ENCODE results near the gene GUCD1. TPM values are rescaled to one million over a fixed set of nuclear protein-coding genes. Genes with fewer than 3 reads are reported as not detected.
A peak's percentile ranks its signal among the peaks of the same experiment; 100 is the strongest.

GUCD1 gene
- total RNA-seq, 1 donor: 166 TPM

DNA sequence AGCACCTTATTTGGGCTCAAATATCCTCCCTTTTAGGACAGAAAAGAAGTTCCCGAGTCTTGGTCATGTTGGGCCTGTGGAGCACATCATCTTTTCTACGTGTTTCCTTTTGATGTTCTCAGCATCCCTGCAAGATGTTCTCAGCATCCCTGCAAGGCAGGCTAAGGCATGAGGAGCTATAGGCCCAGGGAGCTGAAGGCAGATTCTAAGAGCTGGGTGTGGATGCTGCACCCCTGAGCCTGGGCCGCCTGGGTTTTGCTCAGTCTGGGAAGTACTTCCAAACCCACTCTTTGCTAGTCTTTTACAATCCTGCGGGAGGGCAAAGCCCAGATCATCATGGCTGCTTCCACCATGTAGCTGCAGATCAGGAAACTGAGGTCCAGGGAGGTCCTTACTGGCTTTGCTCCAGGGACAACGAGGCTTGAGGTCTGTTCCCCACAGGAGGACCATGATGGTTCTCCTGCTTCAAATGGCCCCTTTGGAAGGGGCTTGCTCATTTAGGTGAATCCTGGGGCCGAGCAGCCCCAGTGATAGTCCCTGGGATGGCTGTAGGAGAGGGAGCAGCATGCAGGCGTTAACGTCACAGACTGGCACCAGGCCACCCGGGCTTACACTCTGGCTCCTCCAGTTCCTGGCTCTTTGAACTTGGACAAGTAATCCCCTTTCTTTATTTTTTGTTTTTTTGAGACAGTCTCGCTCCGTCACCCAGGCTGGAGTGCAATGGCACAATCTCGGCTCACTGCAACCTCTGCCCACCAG is 27.3 kb upstream of the GUCD1 start:
- no peak for DNase-seq (ENCODE audit: low read depth)
- TF ChIP-seq, protein P1, sequence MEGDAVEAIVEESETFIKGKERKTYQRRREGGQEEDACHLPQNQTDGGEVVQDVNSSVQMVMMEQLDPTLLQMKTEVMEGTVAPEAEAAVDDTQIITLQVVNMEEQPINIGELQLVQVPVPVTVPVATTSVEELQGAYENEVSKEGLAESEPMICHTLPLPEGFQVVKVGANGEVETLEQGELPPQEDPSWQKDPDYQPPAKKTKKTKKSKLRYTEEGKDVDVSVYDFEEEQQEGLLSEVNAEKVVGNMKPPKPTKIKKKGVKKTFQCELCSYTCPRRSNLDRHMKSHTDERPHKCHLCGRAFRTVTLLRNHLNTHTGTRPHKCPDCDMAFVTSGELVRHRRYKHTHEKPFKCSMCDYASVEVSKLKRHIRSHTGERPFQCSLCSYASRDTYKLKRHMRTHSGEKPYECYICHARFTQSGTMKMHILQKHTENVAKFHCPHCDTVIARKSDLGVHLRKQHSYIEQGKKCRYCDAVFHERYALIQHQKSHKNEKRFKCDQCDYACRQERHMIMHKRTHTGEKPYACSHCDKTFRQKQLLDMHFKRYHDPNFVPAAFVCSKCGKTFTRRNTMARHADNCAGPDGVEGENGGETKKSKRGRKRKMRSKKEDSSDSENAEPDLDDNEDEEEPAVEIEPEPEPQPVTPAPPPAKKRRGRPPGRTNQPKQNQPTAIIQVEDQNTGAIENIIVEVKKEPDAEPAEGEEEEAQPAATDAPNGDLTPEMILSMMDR (IDR thresholded peaks at IDR 0.05; ENCODE audit: insufficient read depth, low read depth, low read length): no peak
- no peak overlapping the region for H3K4me3 ChIP-seq (ENCODE audit: low read depth, low read length)

DNA sequence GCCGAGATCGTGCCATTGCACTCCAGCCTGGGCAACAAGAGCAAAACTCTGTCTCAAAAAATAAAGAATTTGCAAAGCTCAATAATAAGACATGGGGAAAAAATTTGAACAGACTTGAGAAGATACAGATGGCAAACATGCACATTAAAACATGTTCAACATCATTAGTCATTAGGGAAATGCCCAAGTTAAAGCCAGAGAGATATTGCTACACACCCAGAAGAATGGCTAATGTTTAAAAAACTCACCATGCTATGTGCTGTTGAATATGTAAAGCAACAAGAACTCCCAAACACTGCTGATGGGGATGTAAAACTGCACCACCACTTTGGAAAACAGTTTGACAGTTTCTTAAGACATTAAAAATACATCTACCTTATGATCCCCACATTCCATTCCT is 25.3 kb upstream of the GUCD1 start:
- DNase-seq (ENCODE audit: low read depth): peak; percentile 94
- TF ChIP-seq, protein P1 (IDR thresholded peaks at IDR 0.05; ENCODE audit: insufficient read depth, low read depth, low read length): no peak

DNA sequence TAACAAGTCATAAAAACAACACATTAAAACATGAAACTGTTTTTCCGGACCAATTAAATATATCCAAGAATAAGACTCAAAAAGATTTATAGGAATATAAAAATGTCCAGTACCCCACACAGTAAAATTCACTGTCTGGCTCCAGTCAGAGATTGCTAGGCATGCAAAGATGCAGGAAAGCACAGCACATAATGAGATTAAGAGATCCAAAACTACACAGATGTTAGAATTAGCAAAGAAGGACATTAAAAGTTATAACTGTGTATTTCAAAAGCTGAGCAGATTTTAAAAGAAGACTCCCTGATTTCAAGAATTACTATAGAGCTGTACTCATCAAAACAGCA is 24.3 kb upstream of the GUCD1 start:
- no peak overlapping the region for H3K4me3 ChIP-seq (ENCODE audit: low read depth, low read length)
- no peak for DNase-seq (ENCODE audit: low read depth)
- TF ChIP-seq, protein P1 (IDR thresholded peaks at IDR 0.05; ENCODE audit: insufficient read depth, low read depth, low read length): no peak

More for the DNA sequence above, 25.3 kb upstream of the GUCD1 start:
- H3K4me3 ChIP-seq (ENCODE audit: low read depth, low read length): no peak overlapping the region

DNA sequence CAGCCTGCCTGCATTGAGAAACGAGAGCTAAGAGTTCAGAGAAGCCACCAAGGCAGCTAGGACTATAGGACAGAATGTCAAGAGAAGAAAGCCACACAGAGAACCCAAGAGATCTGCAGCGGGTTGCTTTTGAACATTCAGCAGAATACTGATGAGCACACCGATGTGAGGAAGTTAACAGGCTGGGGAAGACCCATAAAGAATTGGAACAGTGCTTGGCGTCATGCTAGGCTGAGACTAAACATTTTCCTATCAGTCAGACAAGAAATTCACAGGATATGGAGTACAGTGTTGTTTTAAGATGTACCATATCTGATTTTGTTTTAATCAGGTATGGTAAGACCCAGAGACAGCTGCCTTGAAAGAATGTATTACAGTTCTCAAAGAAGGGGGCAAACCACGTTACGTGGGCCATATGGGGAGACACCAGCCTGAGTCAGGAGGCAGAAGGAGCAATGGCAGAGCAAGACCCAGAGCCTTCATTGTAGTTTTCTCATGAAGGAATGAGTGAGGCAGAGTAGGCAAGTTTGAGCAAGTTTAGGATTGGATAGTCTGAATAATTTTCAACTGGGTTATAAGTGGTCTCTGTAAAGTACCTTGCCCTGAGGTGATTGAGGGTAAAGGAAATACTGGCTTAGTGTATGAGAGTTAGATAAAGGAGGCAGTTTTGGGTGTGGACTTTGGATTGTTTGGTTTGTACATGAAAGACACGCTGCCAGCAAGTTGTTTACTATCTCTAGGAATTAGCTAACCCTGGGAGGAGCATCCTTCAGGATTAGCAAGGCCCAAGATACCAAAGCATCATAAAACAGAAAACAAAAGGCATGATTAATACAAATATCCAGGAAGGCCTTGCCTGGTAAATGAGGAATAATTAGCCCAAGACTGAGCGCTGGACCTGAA is 23.7 kb upstream of the GUCD1 start:
- TF ChIP-seq, protein P1 (IDR thresholded peaks at IDR 0.05; ENCODE audit: insufficient read depth, low read depth, low read length): no peak
- peak; percentile 86 for DNase-seq (ENCODE audit: low read depth)
- no peak overlapping the region for H3K4me3 ChIP-seq (ENCODE audit: low read depth, low read length)

DNA sequence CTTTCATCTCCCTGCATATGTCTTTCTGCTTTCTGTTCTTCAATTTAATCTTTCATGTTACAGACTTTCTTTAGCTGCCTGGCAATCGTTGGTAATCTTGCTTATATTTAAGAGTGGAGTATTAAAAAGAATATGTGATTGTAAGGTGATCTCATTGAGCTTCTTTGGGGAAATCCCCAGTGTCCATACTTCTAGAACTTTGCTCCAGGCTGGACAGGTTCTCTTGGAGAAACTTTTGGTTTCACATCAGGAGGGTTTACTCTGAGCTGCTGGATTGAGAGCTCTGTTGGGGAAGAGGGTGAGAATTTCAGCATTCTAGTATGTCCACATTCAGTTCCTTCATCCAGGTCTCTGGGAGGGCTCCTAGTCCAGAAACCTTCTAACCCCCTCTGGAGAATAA is 21.8 kb upstream of the GUCD1 start:
- no peak for DNase-seq (ENCODE audit: low read depth)
- TF ChIP-seq, protein P1 (IDR thresholded peaks at IDR 0.05; ENCODE audit: insufficient read depth, low read depth, low read length): no peak
- no peak overlapping the region for H3K4me3 ChIP-seq (ENCODE audit: low read depth, low read length)

DNA sequence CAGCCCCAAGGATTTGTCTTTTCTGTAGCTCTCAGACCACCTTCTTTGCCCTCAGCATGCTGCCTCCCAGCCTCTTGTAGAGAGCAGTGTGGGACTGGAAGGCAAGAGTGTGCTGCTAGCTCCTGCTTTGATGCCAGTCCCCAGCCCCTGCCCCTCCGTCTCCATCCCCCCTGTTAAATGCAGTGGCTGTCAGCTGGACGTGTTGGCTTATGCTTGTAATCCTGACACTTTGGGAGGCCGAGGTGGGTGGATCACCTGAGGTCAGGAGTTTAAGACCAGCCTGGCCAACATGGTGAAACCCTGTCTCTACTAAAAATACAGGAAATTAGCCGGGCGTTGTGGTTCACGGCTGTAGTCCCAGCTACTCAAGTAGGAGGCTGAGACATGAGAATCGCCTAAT is 16.3 kb upstream of the GUCD1 start:
- DNase-seq (ENCODE audit: low read depth): no peak
- H3K4me3 ChIP-seq (ENCODE audit: low read depth, low read length): no peak overlapping the region
- TF ChIP-seq, protein P1 (IDR thresholded peaks at IDR 0.05; ENCODE audit: insufficient read depth, low read depth, low read length): no peak

All from fibroblast of villous mesenchyme (primary cell).